Measurements from ENCODE around the gene SULF2.

DNA sequence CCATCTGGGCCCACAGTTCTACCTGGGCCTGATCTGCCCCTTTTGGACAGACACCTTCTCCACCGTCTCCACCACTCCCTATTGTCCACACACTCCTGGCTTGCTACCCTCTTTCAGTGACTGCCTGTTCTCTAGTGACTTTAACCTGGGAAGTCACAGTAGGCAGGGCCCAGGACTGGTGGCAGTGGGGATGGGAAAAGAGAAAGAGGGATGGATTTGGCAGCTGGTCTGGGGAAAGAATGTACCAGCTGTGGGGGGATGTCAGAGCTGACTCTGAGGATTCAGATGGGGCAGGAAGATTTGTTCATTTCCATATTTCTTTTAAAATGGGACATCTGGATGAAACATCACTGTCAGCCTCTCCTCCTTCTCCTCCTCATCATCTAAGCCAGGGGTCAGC is 85.5 kb downstream of the SULF2 start:
- TF ChIP-seq, protein P1, sequence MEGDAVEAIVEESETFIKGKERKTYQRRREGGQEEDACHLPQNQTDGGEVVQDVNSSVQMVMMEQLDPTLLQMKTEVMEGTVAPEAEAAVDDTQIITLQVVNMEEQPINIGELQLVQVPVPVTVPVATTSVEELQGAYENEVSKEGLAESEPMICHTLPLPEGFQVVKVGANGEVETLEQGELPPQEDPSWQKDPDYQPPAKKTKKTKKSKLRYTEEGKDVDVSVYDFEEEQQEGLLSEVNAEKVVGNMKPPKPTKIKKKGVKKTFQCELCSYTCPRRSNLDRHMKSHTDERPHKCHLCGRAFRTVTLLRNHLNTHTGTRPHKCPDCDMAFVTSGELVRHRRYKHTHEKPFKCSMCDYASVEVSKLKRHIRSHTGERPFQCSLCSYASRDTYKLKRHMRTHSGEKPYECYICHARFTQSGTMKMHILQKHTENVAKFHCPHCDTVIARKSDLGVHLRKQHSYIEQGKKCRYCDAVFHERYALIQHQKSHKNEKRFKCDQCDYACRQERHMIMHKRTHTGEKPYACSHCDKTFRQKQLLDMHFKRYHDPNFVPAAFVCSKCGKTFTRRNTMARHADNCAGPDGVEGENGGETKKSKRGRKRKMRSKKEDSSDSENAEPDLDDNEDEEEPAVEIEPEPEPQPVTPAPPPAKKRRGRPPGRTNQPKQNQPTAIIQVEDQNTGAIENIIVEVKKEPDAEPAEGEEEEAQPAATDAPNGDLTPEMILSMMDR (conservative IDR thresholded peaks at IDR 0.05; ENCODE audit: low read length), result no peak
- no peak for TF ChIP-seq EZH2phosphoT487 (IDR thresholded peaks at IDR 0.05; ENCODE audit: borderline replicate concordance)
